ENCODE data around the gene PPP2R3B. TPM values are rescaled to one million over a fixed set of nuclear protein-coding genes. Genes with fewer than 3 reads are reported as not detected.

Gene PPP2R3B
- total RNA-seq, 4 donors from 2014 or later: 4.0 to 65.2 (median 13.1) TPM

DNA sequence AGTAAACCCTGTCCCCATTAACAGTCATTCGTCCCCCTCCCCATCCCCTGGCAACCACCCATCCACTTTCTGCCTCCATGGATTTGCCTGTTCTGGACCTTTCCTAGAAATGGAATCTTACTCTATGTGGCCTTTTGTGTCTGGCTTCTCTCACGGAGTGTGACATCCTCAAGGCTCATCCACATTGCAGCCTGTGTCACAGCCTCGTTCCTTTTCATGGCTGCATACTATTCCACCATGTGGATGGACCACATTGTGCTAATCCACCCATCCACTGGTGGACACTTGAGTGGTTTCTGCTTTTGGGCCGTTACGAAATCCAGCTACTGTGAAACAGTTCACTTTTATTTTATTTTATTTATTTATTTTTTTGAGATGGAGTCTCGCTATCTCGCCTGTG is 8.1 kb upstream of the PPP2R3B start:
- Histone ChIP-seq H3K27me3 (no peaks in the 10 kb centered on the region), H3K4me3 (no peak overlapping the region), H3K9me3 (no peaks in the 10 kb centered on the region), H3K27ac (no peak overlapping the region), H3K4me1 (no peaks in the 10 kb centered on the region), H3K36me3 (no peaks in the 10 kb centered on the region)
- DNase-seq: no peak
- TF ChIP-seq, protein P1, sequence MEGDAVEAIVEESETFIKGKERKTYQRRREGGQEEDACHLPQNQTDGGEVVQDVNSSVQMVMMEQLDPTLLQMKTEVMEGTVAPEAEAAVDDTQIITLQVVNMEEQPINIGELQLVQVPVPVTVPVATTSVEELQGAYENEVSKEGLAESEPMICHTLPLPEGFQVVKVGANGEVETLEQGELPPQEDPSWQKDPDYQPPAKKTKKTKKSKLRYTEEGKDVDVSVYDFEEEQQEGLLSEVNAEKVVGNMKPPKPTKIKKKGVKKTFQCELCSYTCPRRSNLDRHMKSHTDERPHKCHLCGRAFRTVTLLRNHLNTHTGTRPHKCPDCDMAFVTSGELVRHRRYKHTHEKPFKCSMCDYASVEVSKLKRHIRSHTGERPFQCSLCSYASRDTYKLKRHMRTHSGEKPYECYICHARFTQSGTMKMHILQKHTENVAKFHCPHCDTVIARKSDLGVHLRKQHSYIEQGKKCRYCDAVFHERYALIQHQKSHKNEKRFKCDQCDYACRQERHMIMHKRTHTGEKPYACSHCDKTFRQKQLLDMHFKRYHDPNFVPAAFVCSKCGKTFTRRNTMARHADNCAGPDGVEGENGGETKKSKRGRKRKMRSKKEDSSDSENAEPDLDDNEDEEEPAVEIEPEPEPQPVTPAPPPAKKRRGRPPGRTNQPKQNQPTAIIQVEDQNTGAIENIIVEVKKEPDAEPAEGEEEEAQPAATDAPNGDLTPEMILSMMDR (IDR thresholded peaks at IDR 0.05): no peak
- TF ChIP-seq POLR2A (IDR thresholded peaks at IDR 0.05): no peak

DNA sequence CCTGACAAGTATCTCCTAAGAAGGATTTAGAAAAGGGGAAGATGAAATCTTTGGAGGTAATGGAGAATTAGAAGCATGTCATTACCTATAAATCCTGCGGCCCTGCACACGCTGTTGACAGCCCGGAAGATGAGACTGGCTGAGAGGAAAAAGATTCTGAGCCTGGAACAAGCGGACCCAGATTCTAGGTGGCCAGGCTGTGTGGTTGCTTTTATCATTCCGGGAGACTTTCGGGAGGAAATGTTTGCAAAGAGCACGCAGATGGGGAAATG is 5.8 kb upstream of the PPP2R3B start:
- H3K27me3 ChIP-seq: no peaks in the 10 kb centered on the region
- H3K9me3 ChIP-seq: no peaks in the 10 kb centered on the region
- H3K27ac ChIP-seq: no peak overlapping the region
- H3K36me3 ChIP-seq: no peaks in the 10 kb centered on the region
- peaks cover 0 to 4% (median 0%) of the 10 kb centered on the region in 4 donors for H3K4me1 ChIP-seq
- no peak for DNase-seq
- no peak overlapping the region for H3K4me3 ChIP-seq
- TF ChIP-seq, protein P1 (IDR thresholded peaks at IDR 0.05): no peak

DNA sequence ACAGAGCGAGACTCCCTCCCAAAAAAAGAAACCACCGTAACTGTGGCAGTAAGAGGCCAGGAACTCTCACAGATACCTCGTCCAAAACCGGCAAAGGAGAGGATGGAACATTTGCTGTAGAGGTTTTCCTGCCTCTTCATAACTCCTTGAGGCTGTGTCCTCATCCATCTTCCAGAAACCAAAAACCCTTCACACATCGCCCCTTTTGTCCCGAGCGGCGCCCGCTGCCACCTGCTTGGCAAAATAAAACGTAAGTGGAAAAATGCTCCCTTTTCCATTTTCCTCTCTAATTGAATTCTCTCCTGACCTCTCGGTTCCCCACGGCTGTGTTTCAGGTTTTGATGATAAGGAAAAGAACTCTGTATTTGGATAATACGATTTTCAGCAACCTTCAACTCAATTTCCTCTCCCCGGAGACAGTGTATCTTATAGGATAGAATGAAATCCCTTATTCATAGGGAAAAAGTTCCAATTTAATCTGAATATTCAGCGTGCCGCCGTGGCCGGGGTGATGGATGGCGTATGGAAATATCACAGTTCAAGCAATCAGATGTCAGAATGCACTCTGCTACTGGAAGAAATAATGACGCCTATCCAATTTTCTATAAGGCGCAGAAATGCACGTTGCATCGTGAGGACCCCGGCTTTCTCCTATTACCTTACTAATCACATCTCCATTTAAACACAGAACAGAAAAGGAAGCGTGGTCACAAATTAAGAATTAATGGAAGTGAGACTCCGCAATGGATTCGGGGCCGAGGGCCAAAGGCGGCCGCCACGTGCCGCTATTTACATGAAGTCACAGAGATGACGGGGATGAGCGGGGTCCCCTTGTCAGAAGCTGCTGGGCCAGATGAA is 5.2 kb upstream of the PPP2R3B start:
- DNase-seq: no peak
- Histone ChIP-seq H3K9me3 (no peaks in the 10 kb centered on the region), H3K4me1 (peaks cover 0 to 5% (median 0%) of the 10 kb centered on the region in 4 donors), H3K4me3 (no peak overlapping the region), H3K27me3 (no peaks in the 10 kb centered on the region), H3K36me3 (no peaks in the 10 kb centered on the region), H3K27ac (no peak overlapping the region)
- no peak for TF ChIP-seq POLR2A (IDR thresholded peaks at IDR 0.05)
- TF ChIP-seq, protein P1 (IDR thresholded peaks at IDR 0.05): no peak

DNA sequence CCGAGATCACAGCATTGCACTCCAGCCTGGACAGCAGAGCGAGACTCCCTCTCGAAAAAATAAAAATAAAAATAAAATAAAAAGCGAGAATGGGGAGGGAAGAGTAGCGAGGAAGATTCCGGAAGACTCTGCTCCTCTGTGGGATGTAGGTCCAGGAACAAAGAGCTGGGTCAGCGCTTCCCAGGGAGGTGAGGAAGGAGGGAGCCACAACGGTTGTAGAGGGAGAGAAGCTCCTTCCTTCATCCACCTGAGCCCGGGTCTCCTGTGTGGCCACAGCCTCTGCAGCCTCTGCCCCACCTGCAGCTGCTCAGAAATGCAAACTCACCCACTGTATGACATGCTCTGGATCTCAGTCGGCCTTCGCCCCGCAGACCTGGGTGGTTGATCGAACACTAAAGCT is 3.8 kb upstream of the PPP2R3B start:
- no peak overlapping the region for H3K4me3 ChIP-seq
- no peak overlapping the region for H3K27ac ChIP-seq
- H3K4me1 ChIP-seq: peaks cover 0 to 13% (median 3%) of the 10 kb centered on the region in 4 donors
- H3K27me3 ChIP-seq: no peaks in the 10 kb centered on the region
- no peak for DNase-seq
- TF ChIP-seq, protein P1 (IDR thresholded peaks at IDR 0.05): no peak
- no peak for TF ChIP-seq POLR2A (IDR thresholded peaks at IDR 0.05)
- H3K9me3 ChIP-seq: no peaks in the 10 kb centered on the region
- no peaks in the 10 kb centered on the region for H3K36me3 ChIP-seq

DNA sequence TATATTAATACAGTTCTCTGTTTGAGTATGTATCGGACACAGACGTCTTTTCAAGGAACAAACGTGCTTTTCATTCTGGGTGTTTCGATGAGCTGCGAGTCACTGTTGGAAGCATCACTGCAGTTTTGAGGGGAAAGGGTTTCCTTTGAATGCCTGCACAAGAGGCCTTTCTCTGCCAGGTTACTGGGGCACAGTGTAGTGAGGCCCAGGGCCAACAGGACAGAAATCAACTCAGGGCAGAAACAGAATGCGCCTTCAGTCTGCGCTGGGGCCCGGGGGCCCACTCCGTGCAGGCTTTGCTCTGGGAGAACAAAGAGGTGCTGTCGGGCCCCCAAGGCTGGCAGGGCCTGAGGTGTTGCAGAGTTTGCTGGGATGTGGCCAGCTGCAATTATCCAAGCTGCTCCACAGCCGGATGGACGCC is 2.3 kb upstream of the PPP2R3B start:
- Histone ChIP-seq H3K27ac (no peak overlapping the region), H3K4me1 (peaks cover 0 to 13% (median 3%) of the 10 kb centered on the region in 4 donors), H3K9me3 (no peaks in the 10 kb centered on the region), H3K4me3 (no peak overlapping the region), H3K27me3 (no peaks in the 10 kb centered on the region), H3K36me3 (no peaks in the 10 kb centered on the region)
- TF ChIP-seq, protein P1 (IDR thresholded peaks at IDR 0.05): no peak
- TF ChIP-seq POLR2A (IDR thresholded peaks at IDR 0.05): no peak
- DNase-seq: no peak

Data from Peyer's patch (tissue), 4 donors.